PC-9 (cell line): Measurements from ENCODE around the gene PBX4. TPM values are rescaled to one million over a fixed set of nuclear protein-coding genes. Genes with fewer than 3 reads are reported as not detected.

Experiments
- BruUV-seq: library from RNA; stranded (reverse); fragments of 400-500 nt; replicated peaks from 2 replicates; lab custom pipeline; 2021; lab: Mats Ljungman, UMichigan
- CTCF ChIA-PET: fragments of 300-600 bp; sonication (Branson Sonifier 250); formaldehyde crosslinking; loops from one replicate; lab custom pipeline; 2022; ENCODE audit warnings: antibody characterized with exemption; lab: Charles Lee
- POLR2A ChIA-PET: fragments of 300-600 bp; sonication (Branson Sonifier 250); formaldehyde crosslinking; loops from one replicate; lab custom pipeline; 2022; ENCODE audit warnings: antibody characterized with exemption; ENCODE audit not compliant: unreplicated experiment; lab: Charles Lee
- DNase-seq, 2 experiments: peaks; one replicate each; pipeline versions ENCODE4 v3.0.0 to v3.0.0-alpha.2; 2015 to 2022; ENCODE audit warnings: mixed read lengths in 1 of 2
- H2AFZ ChIP-seq: fragments of 200-600 bp; sonication (generic); 2 replicates; pipeline ENCODE4 v1.8.1; 2017; ENCODE audit warnings: antibody characterized with exemption
- H3F3A ChIP-seq: fragments of 200-600 bp; sonication (generic); 2 replicates; pipeline ENCODE4 v1.8.1; 2017; ENCODE audit warnings: antibody characterized with exemption, mild to moderate bottlenecking, low read depth; ENCODE audit not compliant: insufficient read depth
- H3K27ac ChIP-seq: fragments of 200-600 bp; sonication (generic); 2 replicates; pipeline ENCODE4 v1.6.1; 2016; ENCODE audit warnings: mixed run types
- H3K27me3 ChIP-seq: fragments of 200-600 bp; sonication (generic); 2 replicates; pipeline ENCODE4 v1.6.1; 2016; ENCODE audit warnings: low read depth, mixed run types; ENCODE audit not compliant: insufficient read depth
- H3K36me3 ChIP-seq: fragments of 200-600 bp; sonication (generic); 2 replicates; pipeline ENCODE4 v1.6.1; 2016; ENCODE audit warnings: low read depth, mixed run types
- H3K4me1 ChIP-seq: fragments of 200-600 bp; sonication (generic); replicated peaks from 2 replicates; pipeline ENCODE4 v1.6.1; 2016; ENCODE audit warnings: mixed run types; ENCODE audit not compliant: insufficient read depth
- H3K4me2 ChIP-seq: fragments of 200-600 bp; sonication (generic); 2 replicates; pipeline ENCODE4 v1.6.1; 2017; ENCODE audit warnings: mixed run types
- H3K4me3 ChIP-seq: fragments of 200-600 bp; sonication (generic); 2 replicates; pipeline ENCODE4 v1.6.1; 2016; ENCODE audit warnings: mixed run types
- H3K79me2 ChIP-seq: fragments of 200-600 bp; sonication (generic); 2 replicates; pipeline ENCODE4 v1.6.1; 2017; ENCODE audit warnings: low read depth, mixed run types
- H3K9me2 ChIP-seq: fragments of 200-600 bp; sonication (generic); 2 replicates; pipeline ENCODE4 v1.8.1; 2017; ENCODE audit warnings: mild to moderate bottlenecking; ENCODE audit not compliant: insufficient read depth
- H3K9me3 ChIP-seq: fragments of 200-600 bp; sonication (generic); 2 replicates; pipeline ENCODE4 v1.8.1; 2016; ENCODE audit warnings: low read depth; ENCODE audit not compliant: insufficient read depth
- H4K20me1 ChIP-seq: fragments of 200-600 bp; sonication (generic); 2 replicates; pipeline ENCODE4 v1.8.1; 2017; ENCODE audit not compliant: insufficient read depth
- EZH2 ChIP-seq: fragments of 200-600 bp; sonication (generic); IDR thresholded peaks from 2 replicates; pipeline ENCODE4 v1.8.0; 2017; ENCODE audit warnings: antibody characterized with exemption, low read depth
- intact Hi-C: fragments of 100-400 bp; cut with micrococcal nuclease; formaldehyde crosslinking; loops from one replicate; pipeline ENCODE4 v1.10.0; 2022; ENCODE audit not compliant: unreplicated experiment
- total RNA-seq: library from RNA; stranded (reverse); gene quantifications from 2 replicates; pipeline ENCODE4 v1.2.3, GENCODE V29; 2021
- TF ChIP-seq, protein P1 (sequence below): fragments of 200-600 bp; sonication (generic); conservative IDR thresholded peaks from 2 replicates; pipeline ENCODE4 v1.6.1; 2017; ENCODE audit warnings: mixed run types, antibody characterized with exemption, mild to moderate bottlenecking, moderate library complexity

The PBX4 gene
- total RNA-seq, 1 experiment from 2014 or later = 5.7 TPM

- H3K79me2 ChIP-seq = no peaks in the 10 kb centered on the region
- no peaks in the 10 kb centered on the region for H3K27me3 ChIP-seq
- intact Hi-C loops = loop anchor here (5.0 to 10.0 kb wide), 3 partner anchors 92 to 507 kb away; partner anchors contain the start of gene TMEM161A
- H2AFZ ChIP-seq = no peak overlapping the region
- H3K9me2 ChIP-seq = no peaks in the 10 kb centered on the region
- no peaks in the 10 kb centered on the region for H3K4me1 ChIP-seq
- no peak overlapping the region for H3K27ac ChIP-seq
- peaks cover 21% of the 10 kb centered on the region; the same call in 1 of the 2 replicates for H3F3A ChIP-seq
- no peak for DNase-seq
- TF ChIP-seq, protein P1, sequence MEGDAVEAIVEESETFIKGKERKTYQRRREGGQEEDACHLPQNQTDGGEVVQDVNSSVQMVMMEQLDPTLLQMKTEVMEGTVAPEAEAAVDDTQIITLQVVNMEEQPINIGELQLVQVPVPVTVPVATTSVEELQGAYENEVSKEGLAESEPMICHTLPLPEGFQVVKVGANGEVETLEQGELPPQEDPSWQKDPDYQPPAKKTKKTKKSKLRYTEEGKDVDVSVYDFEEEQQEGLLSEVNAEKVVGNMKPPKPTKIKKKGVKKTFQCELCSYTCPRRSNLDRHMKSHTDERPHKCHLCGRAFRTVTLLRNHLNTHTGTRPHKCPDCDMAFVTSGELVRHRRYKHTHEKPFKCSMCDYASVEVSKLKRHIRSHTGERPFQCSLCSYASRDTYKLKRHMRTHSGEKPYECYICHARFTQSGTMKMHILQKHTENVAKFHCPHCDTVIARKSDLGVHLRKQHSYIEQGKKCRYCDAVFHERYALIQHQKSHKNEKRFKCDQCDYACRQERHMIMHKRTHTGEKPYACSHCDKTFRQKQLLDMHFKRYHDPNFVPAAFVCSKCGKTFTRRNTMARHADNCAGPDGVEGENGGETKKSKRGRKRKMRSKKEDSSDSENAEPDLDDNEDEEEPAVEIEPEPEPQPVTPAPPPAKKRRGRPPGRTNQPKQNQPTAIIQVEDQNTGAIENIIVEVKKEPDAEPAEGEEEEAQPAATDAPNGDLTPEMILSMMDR = peak; percentile 63; the same call in 1 of the 2 replicates
- TF ChIP-seq EZH2 = no peak
- ChIA-PET POLR2A (no interaction called here), CTCF (interaction anchor here (0.7 kb wide), 2 partner anchors 75 to 132 kb away, joined by 3 read pairs; no protein-coding TSS in a partner anchor)
- no peaks in the 10 kb centered on the region for H4K20me1 ChIP-seq
- peak overlapping the region; percentile 96; the same call in 1 of the 2 replicates for H3K4me3 ChIP-seq
- H3K4me2 ChIP-seq = peak overlapping the region; percentile 92
- 0 out of 2 replicates have a peak, but pooled peaks cover 7% of the 10 kb centered on the region for H3K36me3 ChIP-seq
- H3K9me3 ChIP-seq = no peaks in the 10 kb centered on the region
- BruUV-seq = no TSS peak
Observed at GRCh38 chr19:19644054-19644388, 25.5 kb upstream of the PBX4 start.

DNA sequence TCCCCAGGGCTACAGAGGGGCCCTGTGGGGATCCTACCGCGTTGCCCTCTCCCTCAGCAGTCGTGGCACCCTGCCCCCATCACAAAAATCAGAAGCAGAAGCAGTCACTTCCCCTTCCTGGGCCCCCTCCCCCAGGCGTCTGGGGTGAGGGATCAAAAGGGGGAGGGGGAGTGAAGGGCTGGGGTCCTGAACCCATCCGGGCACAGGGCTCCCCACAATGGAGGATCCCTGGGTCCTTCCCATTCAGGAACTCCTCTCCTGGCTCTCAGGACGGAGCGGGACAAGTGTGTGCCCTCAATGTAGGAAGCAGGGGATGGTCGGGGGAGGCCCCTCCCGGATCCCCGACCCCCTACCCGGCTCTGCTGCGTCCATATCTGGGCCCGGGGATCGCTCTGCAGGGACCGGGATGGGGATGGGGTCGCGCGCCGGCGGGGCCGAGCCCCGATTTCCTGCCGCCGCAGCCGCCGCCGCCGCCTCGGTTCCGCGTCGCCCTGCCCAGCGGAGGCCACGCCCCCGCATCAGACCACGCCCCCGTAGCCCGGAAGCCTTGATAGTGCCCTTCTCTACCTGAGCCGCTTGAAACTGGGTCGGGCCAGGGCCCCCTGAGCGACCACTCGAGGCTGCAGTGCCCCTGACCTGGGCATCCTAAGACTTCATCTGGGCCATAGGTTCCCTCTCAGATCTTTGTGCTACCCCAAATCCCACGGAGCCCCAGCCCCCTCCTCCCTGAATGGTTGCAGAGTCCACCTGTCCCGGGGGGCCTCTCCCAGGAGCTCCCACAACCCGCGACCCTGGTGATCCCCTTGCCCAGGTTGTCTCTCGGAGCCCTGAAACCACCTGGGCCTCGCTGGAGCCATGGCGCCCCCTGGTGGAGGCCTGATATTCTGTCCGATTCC lies 24.9 kb upstream of the PBX4 start, which contains the start of gene GMIP:
GMIP (minus strand) TSS at position 500 of the 896 bp plus-strand sequence; CDS start at position 372, 128 bp downstream.
- Histone ChIP-seq H3K27me3 (no peaks in the 10 kb centered on the region), H3K79me2 (no peaks in the 10 kb centered on the region), H3K27ac (peak within 1 kb of the TSS; percentile 52), H3F3A (peaks cover 21% of the 10 kb centered on the region; the same call in 1 of the 2 replicates), H3K9me3 (no peaks in the 10 kb centered on the region), H4K20me1 (no peaks in the 10 kb centered on the region), H3K4me2 (peak within 1 kb of the TSS; percentile 92), H3K4me1 (no peaks in the 10 kb centered on the region), H3K36me3 (0 out of 2 replicates have a peak, but pooled peaks cover 7% of the 10 kb centered on the region), H3K4me3 (peak within 1 kb of the TSS; percentile 96), H2AFZ (peak within 1 kb of the TSS; percentile 95), H3K9me2 (no peaks in the 10 kb centered on the region)
- peak; percentile 63 to 80 for DNase-seq
- POLR2A ChIA-PET = no interaction called here
- CTCF ChIA-PET = interaction anchor here (0.7 kb wide), 2 partner anchors 74 to 133 kb away, joined by 3 read pairs; no protein-coding TSS in a partner anchor
- no TSS peak for BruUV-seq
- intact Hi-C loops = loop anchor here (1.0 to 10.0 kb wide), 4 partner anchors 91 to 506 kb away; partner anchors contain the start of gene TMEM161A
- TF ChIP-seq, protein P1 = peak; percentile 100
- no peak for TF ChIP-seq EZH2

GRCh38 chr19:19642506-19643157 lies 24.1 kb upstream of the PBX4 start:
- no peaks in the 10 kb centered on the region for H3K79me2 ChIP-seq
- DNase-seq = no peak

More at GRCh38 chr19:19642506-19643157, 24.1 kb upstream of the PBX4 start:
- POLR2A ChIA-PET = no interaction called here
- Histone ChIP-seq H2AFZ (peak overlapping the region; percentile 95), H3K4me2 (peak overlapping the region; percentile 92), H3K4me3 (peak overlapping the region; percentile 96), H3K27ac (no peak overlapping the region), H3K27me3 (no peaks in the 10 kb centered on the region), H3K36me3 (0 out of 2 replicates have a peak, but pooled peaks cover 4% of the 10 kb centered on the region), H4K20me1 (no peaks in the 10 kb centered on the region), H3K9me3 (no peaks in the 10 kb centered on the region), H3F3A (peaks cover 21% of the 10 kb centered on the region; the same call in 1 of the 2 replicates), H3K9me2 (no peaks in the 10 kb centered on the region), H3K4me1 (no peaks in the 10 kb centered on the region)
- CTCF ChIA-PET = no interaction called here
- no TSS peak for BruUV-seq
- TF ChIP-seq EZH2 = no peak
- TF ChIP-seq, protein P1 = no peak
- intact Hi-C loops = loop anchor here (1.0 to 10.0 kb wide), 4 partner anchors 90 to 505 kb away; partner anchors contain the start of gene TMEM161A
